Measurements from ENCODE around the gene GAGE12H. TPM values are rescaled to one million over a fixed set of nuclear protein-coding genes. Genes with fewer than 3 reads are reported as not detected.

Gene GAGE12H
- total RNA-seq, 2 experiments from 2014 or later: not detected

DNA sequence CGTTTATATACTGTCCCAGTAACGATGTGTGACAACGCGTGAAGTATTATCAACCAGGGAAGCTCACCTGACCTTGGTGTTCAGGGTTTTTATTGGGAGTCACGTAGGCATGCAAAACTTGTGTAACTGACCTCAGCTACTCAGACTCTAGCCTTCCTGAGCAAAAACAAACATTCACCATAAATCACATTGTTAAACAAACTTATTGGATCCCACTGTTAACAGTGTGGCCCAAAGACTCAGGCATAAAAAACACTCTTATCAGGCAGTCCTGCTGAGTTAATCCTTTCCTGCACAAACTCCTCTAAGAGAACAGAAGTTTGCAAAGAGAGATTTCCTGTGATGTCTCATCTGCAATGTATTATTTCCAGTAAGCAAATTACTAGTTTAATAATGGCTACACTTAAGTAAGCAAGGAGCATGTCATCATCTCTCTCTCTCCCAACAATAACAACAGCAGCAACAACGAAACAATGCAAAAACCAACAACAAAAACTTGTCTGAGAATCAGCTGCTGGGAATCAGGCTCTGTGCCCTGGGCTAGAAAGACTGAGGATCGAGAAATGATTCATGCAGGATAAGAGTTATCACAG, 31.1 kb downstream of the GAGE12H start:
- CTCF ChIA-PET: no interaction called here
- H3K27me3 Mint-ChIP-seq (ENCODE audit: low read depth): no peaks in the 10 kb centered on the region
- DNase-seq (no peak), ATAC-seq (no peak)
- H3K4me3 Mint-ChIP-seq: no peak overlapping the region
- no peaks in the 10 kb centered on the region for H3K4me1 Mint-ChIP-seq (ENCODE audit: low read depth)
- no peaks in the 10 kb centered on the region for H3K9me3 Mint-ChIP-seq (ENCODE audit: insufficient read depth)
- POLR2A ChIA-PET: no interaction called here
- no peaks in the 10 kb centered on the region for H3K36me3 Mint-ChIP-seq (ENCODE audit: low read depth)
- H3K27ac Mint-ChIP-seq: no peak overlapping the region

DNA sequence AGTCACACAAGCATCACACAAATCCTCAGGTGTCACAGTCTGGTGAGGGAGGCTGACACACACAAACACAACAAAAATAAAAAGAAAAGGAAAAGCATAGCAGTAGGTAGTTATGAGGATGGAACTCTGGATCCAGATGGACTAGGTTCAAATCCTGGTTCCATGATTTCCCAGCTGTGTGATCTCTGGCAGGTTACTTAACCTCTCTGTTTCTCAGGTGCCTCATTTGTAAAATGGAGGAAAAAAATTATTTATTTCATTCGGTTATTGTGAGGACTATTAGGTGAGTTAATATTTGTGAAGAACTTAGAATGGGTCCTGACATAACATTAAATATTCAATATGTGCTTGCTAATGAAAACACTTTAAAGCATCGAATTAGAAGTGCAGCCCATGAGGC, 38.8 kb downstream of the GAGE12H start:
- Mint-ChIP-seq H3K9me3 (ENCODE audit: insufficient read depth) (no peaks in the 10 kb centered on the region), H3K27me3 (ENCODE audit: low read depth) (no peaks in the 10 kb centered on the region), H3K27ac (no peak overlapping the region), H3K4me1 (ENCODE audit: low read depth) (no peaks in the 10 kb centered on the region), H3K36me3 (ENCODE audit: low read depth) (no peaks in the 10 kb centered on the region), H3K4me3 (no peak overlapping the region)
- DNase-seq (no peak), ATAC-seq (no peak)
- ChIA-PET CTCF (no interaction called here), POLR2A (no interaction called here)

DNA sequence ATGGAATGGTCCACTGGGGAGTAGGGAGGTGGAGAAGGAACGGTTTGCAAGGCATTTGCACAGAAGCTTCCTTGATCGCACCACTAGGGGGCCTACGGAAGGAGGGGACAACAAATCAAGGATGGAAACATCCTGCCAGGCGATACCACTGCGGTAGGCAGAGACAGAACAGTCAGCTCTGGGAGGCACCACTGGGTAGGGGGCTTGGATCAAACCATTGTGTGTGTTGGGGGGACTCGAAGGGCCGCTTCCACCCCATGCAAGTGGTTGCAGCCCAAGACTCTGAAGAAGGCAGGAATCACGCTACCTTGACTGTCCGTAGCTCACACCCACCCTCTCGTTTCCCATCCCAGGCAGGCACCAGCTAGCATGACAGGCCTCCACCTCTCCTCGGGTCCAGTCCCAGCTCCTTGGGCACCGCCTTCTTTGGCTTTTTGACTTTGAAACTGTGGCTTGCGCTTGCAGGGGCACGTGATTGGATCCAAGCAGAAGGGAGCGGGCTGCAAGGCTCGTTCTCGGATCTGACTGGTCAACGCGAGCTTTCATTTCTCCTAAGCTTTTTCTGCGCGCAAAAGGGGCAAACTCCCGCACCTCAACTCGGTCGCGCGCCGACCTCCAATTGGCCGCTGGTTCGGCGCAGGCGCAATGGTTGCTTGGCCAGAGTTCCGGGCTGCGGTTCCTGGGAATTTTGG, 47.5 kb downstream of the GAGE12H start:
- Mint-ChIP-seq H3K4me3 (peak overlapping the region; percentile 49), H3K27me3 (ENCODE audit: low read depth) (no peaks in the 10 kb centered on the region), H3K9me3 (ENCODE audit: insufficient read depth) (no peaks in the 10 kb centered on the region), H3K27ac (no peak overlapping the region), H3K4me1 (ENCODE audit: low read depth) (no peaks in the 10 kb centered on the region), H3K36me3 (ENCODE audit: low read depth) (no peaks in the 10 kb centered on the region)
- ATAC-seq (no peak), DNase-seq (peak; percentile 35)
- ChIA-PET CTCF (interaction anchor here (1.2 kb wide), 1 partner anchor 126 kb away, joined by 4 read pairs; no protein-coding TSS in a partner anchor), POLR2A (no interaction called here)

Other genes starting within 250 kb of the GAGE12H start
- not detected for gene GAGE13, start 248.4 kb upstream of the GAGE12H start, total RNA-seq
- gene GAGE12C, start 47.8 kb upstream of the GAGE12H start, total RNA-seq: not detected
- gene GAGE12D, start 38.2 kb upstream of the GAGE12H start, total RNA-seq: not detected
- gene GAGE12E, start 28.7 kb upstream of the GAGE12H start, total RNA-seq: not detected
- not detected for gene GAGE12F, start 19.1 kb upstream of the GAGE12H start, total RNA-seq
- not detected for gene GAGE12G, start 9.5 kb upstream of the GAGE12H start, total RNA-seq
- gene GAGE2A, start 9.5 kb downstream of the GAGE12H start, total RNA-seq: not detected
- not detected for gene GAGE1, start 19.1 kb downstream of the GAGE12H start, total RNA-seq
- gene PAGE1, start 116.0 kb downstream of the GAGE12H start, total RNA-seq: not detected
- not detected for gene PAGE4, start 249.4 kb downstream of the GAGE12H start, total RNA-seq